SU-DHL-6 (cell line): ENCODE measurements around the gene SLC51A.

Experiments
- CTCF ChIP-seq: fragments of 200-600 bp; sonication (generic); IDR thresholded peaks from one replicate; pipeline ENCODE4 v1.5.1; 2017; ENCODE audit warnings: antibody characterized with exemption, mild to moderate bottlenecking, low read length, moderate library complexity; ENCODE audit not compliant: insufficient read depth, poor library complexity, severe bottlenecking
- EZH2phosphoT487 ChIP-seq: fragments of 200-600 bp; sonication (generic), shearing (Covaris generic); conservative IDR thresholded peaks from 2 replicates; pipeline ENCODE4 v1.6.1; 2018; ENCODE audit warnings: mild to moderate bottlenecking, antibody characterized with exemption, low read length, moderate library complexity, mixed read lengths

DNA sequence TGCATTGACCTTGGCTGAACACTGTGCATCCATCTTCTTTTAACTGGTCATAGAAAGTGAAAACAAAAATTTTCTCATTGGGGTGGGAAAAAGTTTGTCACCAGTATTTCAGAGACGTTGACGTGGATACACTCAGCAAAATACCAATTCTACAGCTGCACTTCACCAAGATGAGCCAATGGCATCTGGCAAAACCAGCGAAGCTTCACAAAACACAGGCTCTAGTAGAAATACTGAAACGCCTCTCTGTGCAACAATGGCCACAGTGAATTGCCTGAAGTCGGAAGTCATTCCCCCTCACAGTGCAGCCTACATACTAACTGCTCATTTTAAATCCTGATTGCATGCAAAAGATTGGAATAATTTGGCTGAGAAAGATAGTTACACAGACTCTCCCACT is 54.2 kb downstream of the SLC51A start:
- TF ChIP-seq CTCF (no peak), EZH2phosphoT487 (no peak)
